ENCODE results near the gene SVIL.

The SVIL gene

DNA sequence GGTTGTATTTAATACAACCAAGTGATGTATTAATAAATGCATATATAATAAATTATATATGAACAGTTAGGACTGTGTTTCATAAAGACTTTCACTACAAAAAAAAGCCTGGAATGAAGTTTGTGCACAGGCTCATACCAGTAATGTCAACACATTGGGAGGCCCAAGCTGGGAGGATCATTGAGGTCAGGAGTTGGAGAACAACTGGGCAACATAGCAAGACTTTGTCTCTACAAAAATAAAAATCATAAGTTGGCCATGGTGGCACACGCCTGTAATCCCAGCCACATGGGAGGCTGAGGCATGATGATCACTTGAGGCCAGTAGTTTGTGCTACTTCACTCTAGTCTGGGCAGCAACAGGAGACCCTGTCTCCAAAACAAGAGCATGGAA lies 15.8 kb upstream of the SVIL start:
- TF ChIP-seq, protein P1, sequence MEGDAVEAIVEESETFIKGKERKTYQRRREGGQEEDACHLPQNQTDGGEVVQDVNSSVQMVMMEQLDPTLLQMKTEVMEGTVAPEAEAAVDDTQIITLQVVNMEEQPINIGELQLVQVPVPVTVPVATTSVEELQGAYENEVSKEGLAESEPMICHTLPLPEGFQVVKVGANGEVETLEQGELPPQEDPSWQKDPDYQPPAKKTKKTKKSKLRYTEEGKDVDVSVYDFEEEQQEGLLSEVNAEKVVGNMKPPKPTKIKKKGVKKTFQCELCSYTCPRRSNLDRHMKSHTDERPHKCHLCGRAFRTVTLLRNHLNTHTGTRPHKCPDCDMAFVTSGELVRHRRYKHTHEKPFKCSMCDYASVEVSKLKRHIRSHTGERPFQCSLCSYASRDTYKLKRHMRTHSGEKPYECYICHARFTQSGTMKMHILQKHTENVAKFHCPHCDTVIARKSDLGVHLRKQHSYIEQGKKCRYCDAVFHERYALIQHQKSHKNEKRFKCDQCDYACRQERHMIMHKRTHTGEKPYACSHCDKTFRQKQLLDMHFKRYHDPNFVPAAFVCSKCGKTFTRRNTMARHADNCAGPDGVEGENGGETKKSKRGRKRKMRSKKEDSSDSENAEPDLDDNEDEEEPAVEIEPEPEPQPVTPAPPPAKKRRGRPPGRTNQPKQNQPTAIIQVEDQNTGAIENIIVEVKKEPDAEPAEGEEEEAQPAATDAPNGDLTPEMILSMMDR (IDR thresholded peaks at IDR 0.05; ENCODE audit: insufficient read depth, low read depth, low read length, missing control alignments): no peak
- no peak overlapping the region for H3K4me3 ChIP-seq (ENCODE audit: low read length)
- DNase-seq (ENCODE audit: low read depth): no peak

DNA sequence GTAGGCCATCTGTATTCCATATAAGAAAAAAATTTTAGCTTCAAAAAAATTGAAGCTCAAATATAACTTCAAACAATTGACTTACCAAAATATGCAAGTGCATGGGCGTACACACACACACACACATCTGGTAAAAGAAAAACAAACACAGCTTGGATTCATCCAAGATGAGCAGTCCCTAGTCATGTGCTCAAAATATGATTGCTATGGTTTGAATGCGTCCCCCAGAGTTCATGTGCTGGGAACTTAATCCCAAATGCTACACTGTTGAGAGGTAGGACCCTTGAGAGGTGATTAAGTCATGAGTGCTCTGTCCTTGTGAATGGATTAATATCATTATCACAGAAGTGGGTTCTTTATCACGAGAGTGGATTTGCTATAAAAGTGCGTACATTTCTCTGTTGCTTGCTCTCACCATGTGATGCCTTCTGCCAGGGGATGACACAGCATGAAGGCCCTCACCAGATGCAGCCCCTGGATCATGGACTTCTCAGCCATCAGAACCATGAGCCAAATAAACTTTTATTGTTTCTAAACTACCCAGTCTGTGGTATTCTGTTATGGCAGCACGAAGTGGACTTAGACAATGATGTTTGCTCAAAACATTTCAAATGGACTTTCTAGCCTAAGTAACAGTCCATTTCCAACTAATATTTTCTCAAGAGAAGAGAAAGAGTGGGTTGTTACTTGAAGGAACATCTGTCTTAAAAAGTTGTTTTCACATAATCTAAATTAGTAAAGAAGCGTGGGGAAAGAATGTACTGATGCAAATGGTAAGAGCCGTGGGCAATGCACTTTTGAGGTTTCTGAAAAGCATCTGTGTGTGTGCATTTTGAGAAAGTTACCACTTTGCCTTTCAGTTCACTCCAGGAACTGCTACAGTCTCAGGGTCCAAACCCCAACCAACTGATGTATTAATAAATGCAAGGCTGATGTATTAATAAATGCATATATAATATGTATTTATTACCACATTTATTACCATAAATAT lies 15.1 kb upstream of the SVIL start:
- TF ChIP-seq, protein P1 (IDR thresholded peaks at IDR 0.05; ENCODE audit: insufficient read depth, low read depth, low read length, missing control alignments): no peak
- H3K4me3 ChIP-seq (ENCODE audit: low read length): no peak overlapping the region
- no peak for DNase-seq (ENCODE audit: low read depth)

DNA sequence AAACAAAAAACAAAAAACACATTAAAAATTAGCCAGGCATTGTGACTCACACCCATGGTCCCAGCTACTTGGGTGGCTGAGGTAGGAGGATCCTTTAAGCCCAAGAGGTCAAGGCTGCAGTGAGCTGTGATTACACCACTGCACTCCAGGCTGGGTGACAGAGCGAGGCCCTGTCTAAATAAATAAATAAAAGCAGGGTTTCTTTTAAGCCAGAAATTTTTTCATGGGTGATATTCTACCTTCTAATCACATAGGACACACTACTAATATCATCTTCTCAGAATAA lies 14.2 kb upstream of the SVIL start:
- no peak overlapping the region for H3K4me3 ChIP-seq (ENCODE audit: low read length)
- TF ChIP-seq, protein P1 (IDR thresholded peaks at IDR 0.05; ENCODE audit: insufficient read depth, low read depth, low read length, missing control alignments): no peak
- no peak for DNase-seq (ENCODE audit: low read depth)

DNA sequence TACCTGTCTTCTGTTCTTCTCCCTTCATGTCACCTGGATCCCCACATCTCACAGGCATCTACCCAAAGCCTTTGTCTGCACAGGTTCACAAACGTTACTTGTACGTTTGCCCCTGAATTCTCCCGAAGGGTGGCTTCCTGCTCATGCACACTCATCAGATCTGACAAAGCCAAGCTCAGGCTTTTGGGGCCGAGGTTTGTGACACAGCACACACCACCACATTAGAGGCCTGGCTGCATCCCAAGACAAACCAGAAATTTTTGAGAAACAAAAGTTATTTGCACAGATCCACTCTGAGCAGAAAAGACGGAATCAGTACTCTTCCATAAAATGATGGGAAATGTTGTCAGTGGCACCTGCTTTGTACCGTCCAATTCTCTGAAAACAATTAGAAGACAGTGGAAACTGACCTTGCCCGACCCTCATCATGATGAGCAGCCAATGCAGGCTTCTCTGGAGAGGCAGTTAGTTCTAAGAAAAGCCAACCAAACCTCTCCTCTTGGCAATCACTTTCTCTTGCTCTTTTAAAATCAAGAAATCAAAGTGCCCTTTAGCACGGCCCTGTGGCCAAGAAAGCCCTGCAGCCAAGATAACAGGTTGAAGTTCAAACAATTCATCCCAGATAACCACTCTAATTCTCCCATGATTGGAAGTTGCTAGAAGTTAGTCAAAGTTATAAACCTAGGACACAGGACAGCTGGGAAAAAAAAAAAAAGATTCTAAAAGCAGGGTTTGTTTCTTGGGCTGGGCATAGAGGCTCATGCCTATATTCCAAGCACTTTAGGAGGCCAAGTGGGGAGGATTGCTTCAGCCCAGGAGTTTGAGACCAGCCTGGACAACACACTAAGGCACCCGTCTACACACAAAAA lies 13.6 kb upstream of the SVIL start:
- TF ChIP-seq, protein P1 (IDR thresholded peaks at IDR 0.05; ENCODE audit: insufficient read depth, low read depth, low read length, missing control alignments): no peak
- DNase-seq (ENCODE audit: low read depth): no peak
- no peak overlapping the region for H3K4me3 ChIP-seq (ENCODE audit: low read length)

DNA sequence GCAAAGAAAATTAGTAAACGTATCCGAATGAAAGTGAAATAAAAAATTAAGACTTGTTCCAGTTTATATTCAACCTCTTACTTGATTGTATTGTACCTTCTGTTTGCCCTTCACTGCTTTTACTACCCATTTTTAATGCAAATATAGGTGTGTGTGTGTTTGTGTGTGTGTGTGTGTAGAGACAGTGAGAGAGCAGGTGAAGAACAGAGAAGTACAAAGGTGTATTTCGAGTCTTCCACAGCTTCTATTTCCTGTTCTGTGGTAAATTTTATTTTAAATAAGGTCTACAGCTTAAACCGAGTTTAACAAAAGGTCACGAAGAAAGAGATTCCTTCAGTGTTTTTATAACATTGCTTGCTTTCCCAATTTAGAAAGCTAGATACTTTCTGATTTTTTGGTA lies 12.7 kb upstream of the SVIL start:
- no peak for DNase-seq (ENCODE audit: low read depth)
- no peak overlapping the region for H3K4me3 ChIP-seq (ENCODE audit: low read length)
- TF ChIP-seq, protein P1 (IDR thresholded peaks at IDR 0.05; ENCODE audit: insufficient read depth, low read depth, low read length, missing control alignments): no peak

DNA sequence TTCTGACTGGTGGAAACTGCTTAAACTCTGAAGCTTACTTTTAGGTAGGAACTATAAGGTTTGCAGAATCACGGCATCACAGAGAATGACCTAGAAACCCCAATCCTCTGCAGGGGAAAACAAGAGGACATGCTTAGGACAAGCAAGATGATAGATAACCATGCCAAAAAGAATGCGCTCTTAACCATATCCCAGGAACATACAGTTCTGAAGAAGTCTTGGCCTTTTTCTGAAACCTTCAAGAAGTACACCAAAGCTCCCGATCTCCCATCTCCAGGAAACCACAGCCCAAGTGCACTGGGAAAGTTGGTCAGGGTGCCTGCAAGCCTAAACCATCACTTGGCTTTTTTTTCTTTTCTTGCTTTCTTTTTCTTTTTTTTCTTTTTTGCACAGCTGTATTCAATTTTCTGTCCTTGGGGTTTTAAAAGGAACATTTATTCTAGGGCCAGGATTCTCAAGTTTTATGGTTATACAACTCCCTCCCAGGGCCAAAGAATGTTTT lies 12.2 kb upstream of the SVIL start:
- H3K4me3 ChIP-seq (ENCODE audit: low read length): no peak overlapping the region
- TF ChIP-seq, protein P1 (IDR thresholded peaks at IDR 0.05; ENCODE audit: insufficient read depth, low read depth, low read length, missing control alignments): no peak
- no peak for DNase-seq (ENCODE audit: low read depth)
